Mesendoderm (in vitro differentiated cells): Measurements from ENCODE around the gene NGEF.
A peak's percentile ranks its signal among the peaks of the same experiment; 100 is the strongest.

ENCODE experiments used
- DNase-seq: peaks from one replicate; pipeline ENCODE4 v3.0.0; 2013
- H2AK5ac ChIP-seq: 2 replicates; pipeline ENCODE4 v1.6.1; 2013; ENCODE audit warnings: low read length, inconsistent platforms
- H2BK120ac ChIP-seq: 2 replicates; pipeline ENCODE4 v1.6.1; 2013; ENCODE audit warnings: low read depth, mild to moderate bottlenecking, low read length, moderate library complexity, mixed read lengths
- H2BK15ac ChIP-seq: replicated peaks from 2 replicates; pipeline ENCODE4 v1.6.1; 2013; ENCODE audit warnings: low read depth, mild to moderate bottlenecking, moderate library complexity
- H2BK5ac ChIP-seq: 2 replicates; pipeline ENCODE4 v1.6.1; 2013; ENCODE audit warnings: low read length, inconsistent platforms
- H3K18ac ChIP-seq: 2 replicates; pipeline ENCODE4 v1.6.1; 2013; ENCODE audit warnings: mild to moderate bottlenecking, low read length, mixed read lengths
- H3K23ac ChIP-seq: one replicate; pipeline ENCODE4 v1.6.1; 2013; ENCODE audit warnings: low read length
- H3K27ac ChIP-seq: 2 replicates; pipeline ENCODE4 v1.5.1; 2013; ENCODE audit warnings: low read depth, mild to moderate bottlenecking, inconsistent platforms, low read length, moderate library complexity
- H3K27me3 ChIP-seq: 2 replicates; pipeline ENCODE4 v1.6.1; 2013; ENCODE audit warnings: low read length, control low read depth, mild to moderate bottlenecking, inconsistent platforms; ENCODE audit not compliant: insufficient read depth, poor library complexity
- H3K36me3 ChIP-seq: 2 replicates; pipeline ENCODE4 v1.6.1; 2013; ENCODE audit warnings: low read length, inconsistent platforms; ENCODE audit not compliant: control insufficient read depth, insufficient read depth
- H3K4ac ChIP-seq: one replicate; pipeline ENCODE4 v1.6.1; 2013; ENCODE audit warnings: low read depth, mild to moderate bottlenecking, low read length, moderate library complexity
- H3K4me1 ChIP-seq: 2 replicates; pipeline ENCODE4 v1.6.1; 2013; ENCODE audit warnings: low read depth, low read length, inconsistent platforms; ENCODE audit not compliant: control insufficient read depth
- H3K4me2 ChIP-seq: 2 replicates; pipeline ENCODE4 v1.6.1; 2013; ENCODE audit warnings: low read length
- H3K4me3 ChIP-seq: 2 replicates; pipeline ENCODE4 v1.5.1; 2013; ENCODE audit warnings: mild to moderate bottlenecking, low read length
- H3K56ac ChIP-seq: one replicate; pipeline ENCODE4 v1.6.1; 2013; ENCODE audit warnings: low read length
- H3K79me1 ChIP-seq: 2 replicates; pipeline ENCODE4 v1.6.1; 2013; ENCODE audit warnings: low read length, inconsistent platforms
- H3K79me2 ChIP-seq: 2 replicates; pipeline ENCODE4 v1.6.1; 2013; ENCODE audit warnings: mild to moderate bottlenecking, low read length; ENCODE audit not compliant: control insufficient read depth, insufficient read depth
- H3K9ac ChIP-seq: 2 replicates; pipeline ENCODE4 v1.6.1; 2013; ENCODE audit warnings: low read length, inconsistent platforms
- H4K5ac ChIP-seq: one replicate; pipeline ENCODE4 v1.6.1; 2013; ENCODE audit warnings: low read length
- H4K8ac ChIP-seq: one replicate; pipeline ENCODE4 v1.6.1; 2013; ENCODE audit warnings: low read depth, mild to moderate bottlenecking, control low read depth, low read length, moderate library complexity
- WGBS: extraction: QIAGEN DNeasy Blood & Tissue Kit; methylation state at CpG from one replicate; pipeline ENCODE4 v1.1.7; 2013; ENCODE audit warnings: low lambda C conversion rate, missing lambda C conversion rate; ENCODE audit not compliant: insufficient coverage; ENCODE audit errors: extremely low coverage; 5-methylcytosine and 5-hydroxymethylcytosine counted together

NGEF gene

GRCh38 chr2:232994446-232994845 lies 18.6 kb downstream of the NGEF start:
- H3K27me3 ChIP-seq: no peaks in the 10 kb centered on the region
- no CpG with 5 or more reads among the region's 5 CpGs for WGBS
- DNase-seq: no peak

GRCh38 chr2:232993231-232993821 lies 19.7 kb downstream of the NGEF start:
- Histone ChIP-seq H3K36me3 (no peaks in the 10 kb centered on the region), H3K4ac (no peak overlapping the region), H3K4me1 (no peaks in the 10 kb centered on the region), H3K23ac (no peak overlapping the region), H2BK120ac (no peak overlapping the region), H3K56ac (no peak overlapping the region), H3K9ac (no peak overlapping the region), H3K27me3 (no peaks in the 10 kb centered on the region), H3K4me2 (no peak overlapping the region), H4K8ac (no peak overlapping the region), H3K79me1 (no peaks in the 10 kb centered on the region), H2AK5ac (no peak overlapping the region), H3K18ac (no peak overlapping the region), H3K27ac (no peak overlapping the region), H3K4me3 (no peak overlapping the region), H2BK15ac (no peak overlapping the region), H4K5ac (no peak overlapping the region), H3K79me2 (no peaks in the 10 kb centered on the region), H2BK5ac (no peak overlapping the region)
- DNase-seq: no peak
- WGBS: no CpG with 5 or more reads among the region's 4 CpGs

More at GRCh38 chr2:232994446-232994845, 18.6 kb downstream of the NGEF start:
- Histone ChIP-seq H2BK120ac (no peak overlapping the region), H3K23ac (no peak overlapping the region), H3K79me2 (no peaks in the 10 kb centered on the region), H3K4me3 (no peak overlapping the region), H2AK5ac (no peak overlapping the region), H3K18ac (no peak overlapping the region), H3K4ac (no peak overlapping the region), H2BK15ac (no peak overlapping the region), H2BK5ac (no peak overlapping the region), H3K36me3 (no peaks in the 10 kb centered on the region), H3K56ac (no peak overlapping the region), H3K27ac (no peak overlapping the region), H3K4me1 (no peaks in the 10 kb centered on the region), H4K5ac (no peak overlapping the region), H3K9ac (no peak overlapping the region), H3K4me2 (no peak overlapping the region), H3K79me1 (no peaks in the 10 kb centered on the region), H4K8ac (no peak overlapping the region)

GRCh38 chr2:232986155-232986554 lies 26.9 kb downstream of the NGEF start:
- DNase-seq: no peak
- no peak overlapping the region for H2BK15ac ChIP-seq
- H3K56ac ChIP-seq: no peak overlapping the region
- H3K4me2 ChIP-seq: no peak overlapping the region
- H4K5ac ChIP-seq: no peak overlapping the region
- no peaks in the 10 kb centered on the region for H3K27me3 ChIP-seq
- no peaks in the 10 kb centered on the region for H3K79me1 ChIP-seq
- H2AK5ac ChIP-seq: no peak overlapping the region
- no peak overlapping the region for H3K9ac ChIP-seq
- H3K4me3 ChIP-seq: no peak overlapping the region
- H3K18ac ChIP-seq: no peak overlapping the region
- no peaks in the 10 kb centered on the region for H3K4me1 ChIP-seq
- no peak overlapping the region for H2BK120ac ChIP-seq
- no peak overlapping the region for H4K8ac ChIP-seq
- H3K36me3 ChIP-seq: no peaks in the 10 kb centered on the region
- WGBS: no CpG with 5 or more reads among the region's 2 CpGs
- H2BK5ac ChIP-seq: no peak overlapping the region
- H3K27ac ChIP-seq: no peak overlapping the region
- no peak overlapping the region for H3K23ac ChIP-seq
- H3K79me2 ChIP-seq: no peaks in the 10 kb centered on the region
- no peak overlapping the region for H3K4ac ChIP-seq

- Histone ChIP-seq H3K4me1 (no peaks in the 10 kb centered on the region), H3K79me1 (no peaks in the 10 kb centered on the region), H3K23ac (no peak overlapping the region), H4K8ac (no peak overlapping the region), H3K18ac (no peak overlapping the region), H2BK120ac (no peak overlapping the region), H3K27ac (no peak overlapping the region), H3K4ac (no peak overlapping the region), H3K4me2 (no peak overlapping the region), H3K4me3 (no peak overlapping the region), H3K27me3 (no peaks in the 10 kb centered on the region), H3K79me2 (no peaks in the 10 kb centered on the region), H2BK15ac (no peak overlapping the region), H2BK5ac (no peak overlapping the region), H3K36me3 (no peaks in the 10 kb centered on the region), H2AK5ac (no peak overlapping the region), H4K5ac (no peak overlapping the region), H3K9ac (no peak overlapping the region), H3K56ac (no peak overlapping the region)
- no peak for DNase-seq
- no CpG with 5 or more reads among the region's 15 CpGs for WGBS
Observed at GRCh38 chr2:232984451-232985207, 28.4 kb downstream of the NGEF start.

GRCh38 chr2:232983669-232984140 lies 29.4 kb downstream of the NGEF start:
- Histone ChIP-seq H3K56ac (peak overlapping the region; percentile 70), H3K23ac (no peak overlapping the region), H3K9ac (no peak overlapping the region), H3K79me1 (no peaks in the 10 kb centered on the region), H3K4me2 (no peak overlapping the region), H2BK120ac (no peak overlapping the region), H2BK15ac (no peak overlapping the region), H3K36me3 (no peaks in the 10 kb centered on the region), H3K4me3 (no peak overlapping the region), H3K79me2 (no peaks in the 10 kb centered on the region), H4K8ac (no peak overlapping the region), H2BK5ac (no peak overlapping the region), H2AK5ac (no peak overlapping the region), H3K4me1 (no peaks in the 10 kb centered on the region), H3K4ac (no peak overlapping the region), H4K5ac (no peak overlapping the region), H3K18ac (no peak overlapping the region), H3K27me3 (no peaks in the 10 kb centered on the region), H3K27ac (no peak overlapping the region)
- no CpG with 5 or more reads among the region's 11 CpGs for WGBS
- DNase-seq: no peak
